ENCODE measurements around the gene PMF1.

DNA sequence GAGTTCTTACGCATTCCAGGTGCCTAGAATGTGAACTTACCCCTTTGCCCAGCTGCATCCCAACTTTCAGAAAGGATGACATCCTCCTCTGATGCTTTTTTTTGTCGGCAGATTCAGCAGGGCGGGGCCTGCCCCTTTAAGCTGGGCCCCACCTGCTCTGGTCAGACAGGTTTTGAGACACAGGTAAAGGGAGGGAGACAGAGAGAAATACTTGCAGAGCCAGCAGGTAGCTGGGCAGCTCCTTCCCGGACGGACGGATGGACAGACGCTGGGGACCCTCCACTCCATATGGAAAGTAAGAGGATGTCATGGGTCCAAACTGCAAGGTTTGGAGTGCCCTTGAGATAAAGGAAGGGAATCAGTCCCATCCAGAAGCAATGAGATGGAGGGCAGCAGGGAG, 71.3 kb downstream of the PMF1 start, which contains the start of gene TMEM79:
- TF ChIP-seq, protein P1, sequence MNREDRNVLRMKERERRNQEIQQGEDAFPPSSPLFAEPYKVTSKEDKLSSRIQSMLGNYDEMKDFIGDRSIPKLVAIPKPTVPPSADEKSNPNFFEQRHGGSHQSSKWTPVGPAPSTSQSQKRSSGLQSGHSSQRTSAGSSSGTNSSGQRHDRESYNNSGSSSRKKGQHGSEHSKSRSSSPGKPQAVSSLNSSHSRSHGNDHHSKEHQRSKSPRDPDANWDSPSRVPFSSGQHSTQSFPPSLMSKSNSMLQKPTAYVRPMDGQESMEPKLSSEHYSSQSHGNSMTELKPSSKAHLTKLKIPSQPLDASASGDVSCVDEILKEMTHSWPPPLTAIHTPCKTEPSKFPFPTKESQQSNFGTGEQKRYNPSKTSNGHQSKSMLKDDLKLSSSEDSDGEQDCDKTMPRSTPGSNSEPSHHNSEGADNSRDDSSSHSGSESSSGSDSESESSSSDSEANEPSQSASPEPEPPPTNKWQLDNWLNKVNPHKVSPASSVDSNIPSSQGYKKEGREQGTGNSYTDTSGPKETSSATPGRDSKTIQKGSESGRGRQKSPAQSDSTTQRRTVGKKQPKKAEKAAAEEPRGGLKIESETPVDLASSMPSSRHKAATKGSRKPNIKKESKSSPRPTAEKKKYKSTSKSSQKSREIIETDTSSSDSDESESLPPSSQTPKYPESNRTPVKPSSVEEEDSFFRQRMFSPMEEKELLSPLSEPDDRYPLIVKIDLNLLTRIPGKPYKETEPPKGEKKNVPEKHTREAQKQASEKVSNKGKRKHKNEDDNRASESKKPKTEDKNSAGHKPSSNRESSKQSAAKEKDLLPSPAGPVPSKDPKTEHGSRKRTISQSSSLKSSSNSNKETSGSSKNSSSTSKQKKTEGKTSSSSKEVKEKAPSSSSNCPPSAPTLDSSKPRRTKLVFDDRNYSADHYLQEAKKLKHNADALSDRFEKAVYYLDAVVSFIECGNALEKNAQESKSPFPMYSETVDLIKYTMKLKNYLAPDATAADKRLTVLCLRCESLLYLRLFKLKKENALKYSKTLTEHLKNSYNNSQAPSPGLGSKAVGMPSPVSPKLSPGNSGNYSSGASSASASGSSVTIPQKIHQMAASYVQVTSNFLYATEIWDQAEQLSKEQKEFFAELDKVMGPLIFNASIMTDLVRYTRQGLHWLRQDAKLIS (CRISPR knock-in tag; IDR thresholded peaks at IDR 0.05) = no peak
- TF ChIP-seq CTCF (CRISPR knock-in tag; IDR thresholded peaks at IDR 0.05) (no peak), NFYB (CRISPR knock-in tag; IDR thresholded peaks at IDR 0.05) (no peak), ZNF12 (CRISPR knock-in tag; IDR thresholded peaks at IDR 0.05) (no peak), BHLHE40 (IDR thresholded peaks at IDR 0.05; ENCODE audit: low read length) (no peak), MZF1 (CRISPR knock-in tag; IDR thresholded peaks at IDR 0.05; ENCODE audit: borderline replicate concordance) (no peak), ZNF670 (CRISPR knock-in tag; IDR thresholded peaks at IDR 0.05; ENCODE audit: borderline replicate concordance) (no peak), MYC (CRISPR knock-in tag; IDR thresholded peaks at IDR 0.05; ENCODE audit: borderline replicate concordance) (no peak), TAF1 (CRISPR knock-in tag; IDR thresholded peaks at IDR 0.05) (no peak)

Data from HepG2 (cell line).